Esophagus muscularis mucosa (tissue), 4 donors: Measurements from ENCODE around the gene LTN1.

ENCODE experiments used
- CTCF ChIP-seq, 3 experiments: fragments of 200-600 bp in 2 of 3; fragments of 450-650 bp in 1 of 3; sonication (generic) in 2 of 3; IDR thresholded peaks; one replicate each; pipeline ENCODE4 v1.5.1; 2017 to 2019; ENCODE audit warnings: antibody characterized with exemption in 3 of 3, mild to moderate bottlenecking in 2 of 3, moderate library complexity in 1 of 3
- EP300 ChIP-seq: sonication (generic); formaldehyde crosslinking; IDR thresholded peaks from one replicate; pipeline ENCODE4 v1.6.1; 2017; ENCODE audit warnings: antibody characterized with exemption
- POLR2A ChIP-seq: fragments of 450-650 bp; IDR thresholded peaks from one replicate; pipeline ENCODE4 v1.6.1; 2017; ENCODE audit warnings: antibody characterized with exemption, moderate library complexity, mild to moderate bottlenecking, low read depth
- POLR2AphosphoS5 ChIP-seq, 2 donors: sonication (generic); formaldehyde crosslinking; IDR thresholded peaks; one replicate each; pipeline ENCODE4 v1.6.1; 2017; ENCODE audit warnings: antibody characterized with exemption in 2 of 2

GRCh38 chr21:29007810-29008209 is 15.1 kb upstream of the LTN1 start:
- TF ChIP-seq CTCF (IDR thresholded peaks at IDR 0.05) (no peak), EP300 (no peak), POLR2A (no peak), POLR2AphosphoS5 (IDR thresholded peaks at IDR 0.05) (no peak)
